ENCODE data around the gene SAMD14. TPM values are rescaled to one million over a fixed set of nuclear protein-coding genes. Genes with fewer than 3 reads are reported as not detected.
"Not testable (repeated sequence)": the region's sequence is repeated elsewhere in the genome, so short reads cannot be mapped to it uniquely, and the experiment has no call there.

The SAMD14 gene
- total RNA-seq, 1 donor from 2014 or later, result 8.7 TPM

DNA sequence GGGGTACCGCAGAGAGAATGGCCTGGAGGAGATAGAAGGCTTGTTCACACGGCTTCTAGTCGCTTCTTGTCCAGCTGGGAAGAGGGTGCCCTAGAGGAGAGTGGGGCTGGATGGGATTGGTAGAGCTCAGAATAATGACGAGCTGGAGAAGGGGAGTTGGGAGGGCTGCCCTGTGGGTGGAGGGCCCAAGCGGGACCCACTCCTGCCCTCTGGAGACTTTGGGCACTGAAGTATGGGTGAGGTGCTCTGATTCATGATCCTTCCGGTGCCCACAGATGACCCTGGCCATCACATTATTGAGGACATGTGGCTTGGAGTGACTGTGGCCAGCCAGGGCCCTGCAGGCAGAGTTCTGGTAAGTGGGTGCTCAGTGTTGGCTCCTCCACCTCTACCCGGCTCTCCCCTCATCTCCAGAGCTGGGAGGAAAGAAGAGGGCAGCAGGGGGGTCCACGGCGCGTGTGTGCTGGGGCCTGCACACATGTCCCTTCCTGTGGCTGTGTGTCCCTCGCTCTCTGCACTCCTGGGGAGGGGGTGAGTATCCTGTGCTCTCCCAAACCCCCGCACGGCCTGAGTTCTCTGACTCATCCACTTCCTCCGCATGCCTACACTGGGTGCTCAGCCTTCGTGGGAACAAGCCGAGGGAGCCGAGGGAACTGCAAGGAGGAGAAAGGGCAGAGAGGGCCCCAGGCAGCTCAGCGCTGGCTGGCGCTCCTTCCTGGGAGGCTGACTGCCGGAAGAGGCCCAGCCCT, 65.5 kb downstream of the SAMD14 start:
- no peak overlapping the region for H3K4me3 ChIP-seq
- peaks cover 14% of the 10 kb centered on the region for H3K4me1 Mint-ChIP-seq
- H3K4me2 ChIP-seq, result no peak overlapping the region
- no peak overlapping the region for H3K27ac Mint-ChIP-seq
- H3K79me2 ChIP-seq (ENCODE audit: low read depth), result no peaks in the 10 kb centered on the region
- H4K20me1 ChIP-seq (ENCODE audit: low read depth), result no peaks in the 10 kb centered on the region
- peaks cover 2% of the 10 kb centered on the region for H3K27me3 Mint-ChIP-seq (ENCODE audit: insufficient read depth, low read depth)
- H3K4me3 Mint-ChIP-seq, result no peak overlapping the region
- H3F3A ChIP-seq (ENCODE audit: low read depth), result no peaks in the 10 kb centered on the region
- H3K27ac ChIP-seq, result no peak overlapping the region
- H3K4me1 ChIP-seq, result no peaks in the 10 kb centered on the region
- H2AFZ ChIP-seq (replicated peaks), result no peak overlapping the region
- H3K36me3 ChIP-seq, result no peaks in the 10 kb centered on the region
- no peaks in the 10 kb centered on the region for H3K9me3 ChIP-seq (ENCODE audit: low read depth)
- H3K27me3 ChIP-seq, result no peaks in the 10 kb centered on the region
- DNase-seq (ENCODE audit: low spot score), result no peak
- no peaks in the 10 kb centered on the region for H3K36me3 Mint-ChIP-seq
- H3K9me3 Mint-ChIP-seq, result no peaks in the 10 kb centered on the region
- TF ChIP-seq, protein P1, sequence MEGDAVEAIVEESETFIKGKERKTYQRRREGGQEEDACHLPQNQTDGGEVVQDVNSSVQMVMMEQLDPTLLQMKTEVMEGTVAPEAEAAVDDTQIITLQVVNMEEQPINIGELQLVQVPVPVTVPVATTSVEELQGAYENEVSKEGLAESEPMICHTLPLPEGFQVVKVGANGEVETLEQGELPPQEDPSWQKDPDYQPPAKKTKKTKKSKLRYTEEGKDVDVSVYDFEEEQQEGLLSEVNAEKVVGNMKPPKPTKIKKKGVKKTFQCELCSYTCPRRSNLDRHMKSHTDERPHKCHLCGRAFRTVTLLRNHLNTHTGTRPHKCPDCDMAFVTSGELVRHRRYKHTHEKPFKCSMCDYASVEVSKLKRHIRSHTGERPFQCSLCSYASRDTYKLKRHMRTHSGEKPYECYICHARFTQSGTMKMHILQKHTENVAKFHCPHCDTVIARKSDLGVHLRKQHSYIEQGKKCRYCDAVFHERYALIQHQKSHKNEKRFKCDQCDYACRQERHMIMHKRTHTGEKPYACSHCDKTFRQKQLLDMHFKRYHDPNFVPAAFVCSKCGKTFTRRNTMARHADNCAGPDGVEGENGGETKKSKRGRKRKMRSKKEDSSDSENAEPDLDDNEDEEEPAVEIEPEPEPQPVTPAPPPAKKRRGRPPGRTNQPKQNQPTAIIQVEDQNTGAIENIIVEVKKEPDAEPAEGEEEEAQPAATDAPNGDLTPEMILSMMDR (IDR thresholded peaks at IDR 0.05), result no peak
- no peak for TF ChIP-seq EZH2phosphoT487 (IDR thresholded peaks at IDR 0.05)
- H3K9ac ChIP-seq, result no peak overlapping the region

DNA sequence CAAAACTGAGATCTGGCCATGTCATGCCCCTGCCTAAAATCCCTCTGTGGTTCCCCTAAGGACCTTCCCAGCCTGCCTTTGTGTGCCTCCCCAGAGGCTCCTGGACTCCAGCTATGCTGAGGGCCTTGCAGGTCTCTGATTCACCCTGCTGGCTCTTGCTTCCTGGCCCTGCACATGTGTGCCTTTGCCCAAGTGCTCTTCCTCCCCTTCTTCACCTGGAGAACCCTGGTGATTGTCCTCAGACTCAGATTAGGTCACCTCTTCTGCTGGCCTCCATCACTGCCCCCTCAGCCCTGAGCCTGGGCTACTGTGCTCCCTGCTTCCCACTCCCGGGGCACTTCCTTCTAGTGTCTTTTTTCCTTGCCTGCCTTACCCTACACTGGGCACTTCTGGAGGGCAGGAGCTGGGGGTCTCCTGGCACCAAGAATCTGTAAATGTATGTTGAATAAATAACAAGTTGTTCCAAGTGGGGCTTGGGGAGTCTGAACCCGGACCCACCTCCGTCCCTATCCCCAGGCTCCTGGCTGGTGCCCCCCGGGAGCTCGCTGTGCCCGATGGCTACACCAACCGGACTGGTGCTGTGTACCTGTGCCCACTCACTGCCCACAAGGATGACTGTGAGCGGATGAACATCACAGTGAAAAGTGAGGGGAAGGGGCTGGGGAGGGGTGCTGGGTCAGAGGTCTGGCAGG, 66.3 kb downstream of the SAMD14 start:
- Histone ChIP-seq H3K36me3 (no peaks in the 10 kb centered on the region), H4K20me1 (ENCODE audit: low read depth) (no peaks in the 10 kb centered on the region), H3K4me1 (no peaks in the 10 kb centered on the region), H3K79me2 (ENCODE audit: low read depth) (no peaks in the 10 kb centered on the region), H3K9me3 (ENCODE audit: low read depth) (no peaks in the 10 kb centered on the region), H3K27ac (no peak overlapping the region), H3F3A (ENCODE audit: low read depth) (no peaks in the 10 kb centered on the region), H3K4me2 (no peak overlapping the region), H3K4me3 (no peak overlapping the region), H3K27me3 (peaks cover 4% of the 10 kb centered on the region), H3K9ac (no peak overlapping the region), H2AFZ (replicated peaks) (no peak overlapping the region)
- DNase-seq (ENCODE audit: low spot score), result no peak
- Mint-ChIP-seq H3K4me3 (no peak overlapping the region), H3K27me3 (ENCODE audit: insufficient read depth, low read depth) (peaks cover 2% of the 10 kb centered on the region), H3K9me3 (no peaks in the 10 kb centered on the region), H3K4me1 (peaks cover 16% of the 10 kb centered on the region), H3K36me3 (no peaks in the 10 kb centered on the region), H3K27ac (no peak overlapping the region)
- TF ChIP-seq, protein P1 (IDR thresholded peaks at IDR 0.05), result no peak
- TF ChIP-seq EZH2 (IDR thresholded peaks at IDR 0.05), result no peak
- TF ChIP-seq EZH2phosphoT487 (IDR thresholded peaks at IDR 0.05), result no peak

DNA sequence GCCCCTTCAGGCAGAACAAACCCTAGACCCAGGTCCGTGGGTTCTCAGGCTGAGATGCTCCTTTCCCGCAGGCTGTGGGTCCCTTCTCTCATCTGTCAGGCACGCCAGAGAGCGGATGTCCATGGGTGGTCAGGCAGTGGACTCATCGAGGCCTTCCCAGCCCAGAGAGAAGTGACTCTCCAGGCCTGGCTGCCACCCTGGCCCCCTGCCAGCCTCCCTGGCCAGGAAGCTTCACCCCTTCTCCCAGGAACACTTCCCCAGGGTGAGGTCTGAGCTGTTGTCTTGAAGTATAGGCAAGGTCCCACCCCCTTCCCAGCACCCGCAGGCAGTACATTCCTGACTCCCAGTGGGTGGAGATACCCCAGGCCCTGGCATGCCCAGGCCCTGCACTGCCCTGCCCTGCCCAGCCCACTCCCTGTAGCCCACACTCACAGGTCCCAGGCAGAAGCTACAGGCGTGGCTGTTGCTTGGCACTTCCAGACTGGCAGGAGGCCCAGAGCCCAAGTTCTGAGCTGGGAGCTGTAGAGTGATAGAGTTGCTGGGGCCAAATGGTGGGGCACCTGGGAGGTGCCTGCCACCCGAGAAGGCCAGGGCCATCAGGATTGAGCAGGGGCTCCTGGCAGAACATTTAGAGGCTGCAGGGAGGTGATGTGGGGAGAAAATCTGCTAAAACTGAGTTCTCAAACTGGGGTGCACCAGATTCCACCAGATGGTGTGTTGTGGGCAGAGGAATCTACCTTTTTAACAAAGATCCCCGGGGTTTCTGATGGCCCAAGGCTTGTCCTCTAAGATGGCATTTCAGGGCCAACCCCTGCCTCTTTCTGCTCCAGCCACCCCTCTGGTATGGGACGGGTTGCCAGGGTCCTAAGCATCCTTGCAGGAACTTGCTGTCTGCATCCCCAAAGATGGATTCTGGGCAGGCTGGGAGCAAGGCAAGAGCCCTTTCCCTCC, 67.4 kb downstream of the SAMD14 start:
- Histone ChIP-seq H3K4me2 (no peak overlapping the region), H4K20me1 (ENCODE audit: low read depth) (no peaks in the 10 kb centered on the region), H3K4me3 (no peak overlapping the region), H3K79me2 (ENCODE audit: low read depth) (no peaks in the 10 kb centered on the region), H3F3A (ENCODE audit: low read depth) (no peaks in the 10 kb centered on the region), H3K4me1 (no peaks in the 10 kb centered on the region), H3K9ac (no peak overlapping the region), H3K9me3 (ENCODE audit: low read depth) (no peaks in the 10 kb centered on the region), H3K27me3 (peaks cover 16% of the 10 kb centered on the region), H3K27ac (no peak overlapping the region), H2AFZ (replicated peaks) (no peak overlapping the region), H3K36me3 (no peaks in the 10 kb centered on the region)
- Mint-ChIP-seq H3K9me3 (no peaks in the 10 kb centered on the region), H3K36me3 (no peaks in the 10 kb centered on the region), H3K4me1 (peaks cover 20% of the 10 kb centered on the region), H3K4me3 (no peak overlapping the region), H3K27me3 (ENCODE audit: insufficient read depth, low read depth) (peaks cover 8% of the 10 kb centered on the region), H3K27ac (no peak overlapping the region)
- TF ChIP-seq EZH2 (IDR thresholded peaks at IDR 0.05) (no peak), EZH2phosphoT487 (IDR thresholded peaks at IDR 0.05) (no peak)
- TF ChIP-seq, protein P1 (IDR thresholded peaks at IDR 0.05), result no peak
- DNase-seq (ENCODE audit: low spot score), result no peak

DNA sequence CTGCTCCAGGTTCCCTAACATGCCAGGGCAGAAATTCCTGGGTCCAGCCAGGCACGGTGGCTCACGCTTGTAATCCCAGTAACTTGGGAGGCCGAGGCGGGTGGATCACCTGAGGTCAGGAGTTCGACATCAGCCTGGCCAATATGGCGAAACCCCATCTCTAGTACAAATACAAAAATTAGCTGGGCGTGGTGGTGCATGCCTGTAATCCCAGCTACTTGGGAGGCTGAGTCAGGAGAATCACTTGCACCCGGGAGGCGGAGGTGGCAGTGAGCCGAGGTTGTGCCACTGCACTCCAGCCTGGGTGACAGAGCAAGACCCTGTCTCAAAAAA, 68.3 kb downstream of the SAMD14 start:
- Mint-ChIP-seq H3K27ac (peak overlapping the region; percentile 53), H3K27me3 (ENCODE audit: insufficient read depth, low read depth) (peaks cover 12% of the 10 kb centered on the region), H3K4me1 (peaks cover 20% of the 10 kb centered on the region)
- not testable (repeated sequence) for H3K27ac ChIP-seq; DNase-seq (ENCODE audit: low spot score); H3K4me3 ChIP-seq; H3K4me3 Mint-ChIP-seq; H3K9ac ChIP-seq; H2AFZ ChIP-seq (replicated peaks); H3K4me1 ChIP-seq; H3K36me3 ChIP-seq; H3K4me2 ChIP-seq; H3K36me3 Mint-ChIP-seq; H3K79me2 ChIP-seq (ENCODE audit: low read depth); H3K9me3 Mint-ChIP-seq; H3K9me3 ChIP-seq (ENCODE audit: low read depth); H3F3A ChIP-seq (ENCODE audit: low read depth); H4K20me1 ChIP-seq (ENCODE audit: low read depth)
- H3K27me3 ChIP-seq, result peaks cover 24% of the 10 kb centered on the region
